Trophoblast cell (in vitro differentiated cells and primary cell): ENCODE data around the gene PORCN.

Experiments used
- DNase-seq, 2 donors: peaks; one replicate each; pipeline ENCODE4 v3.0.0-alpha.2; 2016
- H2AFZ ChIP-seq: 2 replicates; pipeline ENCODE4 v1.6.1; 2013; ENCODE audit warnings: low read length, moderate library complexity, mild to moderate bottlenecking; ENCODE audit not compliant: insufficient read depth, poor library complexity
- H2AK5ac ChIP-seq: 2 replicates; pipeline ENCODE4 v1.6.1; 2013; ENCODE audit warnings: mild to moderate bottlenecking, low read length
- H2BK120ac ChIP-seq: 2 replicates; pipeline ENCODE4 v1.6.1; 2013; ENCODE audit warnings: low read length, mild to moderate bottlenecking, moderate library complexity; ENCODE audit not compliant: insufficient read depth, poor library complexity
- H2BK12ac ChIP-seq: 2 replicates; pipeline ENCODE4 v1.6.1; 2013; ENCODE audit warnings: mild to moderate bottlenecking, low read length, moderate library complexity
- H2BK5ac ChIP-seq: 2 replicates; pipeline ENCODE4 v1.6.1; 2013; ENCODE audit warnings: low read length, low read depth, moderate library complexity, mild to moderate bottlenecking; ENCODE audit not compliant: poor library complexity
- H3K14ac ChIP-seq: 2 replicates; pipeline ENCODE4 v1.6.1; 2013; ENCODE audit warnings: mild to moderate bottlenecking, low read length
- H3K18ac ChIP-seq: 2 replicates; pipeline ENCODE4 v1.6.1; 2013; ENCODE audit warnings: mild to moderate bottlenecking, low read length
- H3K23ac ChIP-seq: 2 replicates; pipeline ENCODE4 v1.6.1; 2013; ENCODE audit warnings: low read length
- H3K27ac ChIP-seq: 2 replicates; pipeline ENCODE4 v1.5.1; 2013; ENCODE audit warnings: low read depth, mild to moderate bottlenecking, inconsistent platforms, low read length, moderate library complexity
- H3K27me3 ChIP-seq: 2 replicates; pipeline ENCODE4 v1.6.1; 2013; ENCODE audit warnings: inconsistent platforms, mild to moderate bottlenecking, low read length, moderate library complexity; ENCODE audit not compliant: insufficient read depth
- H3K36me3 ChIP-seq, 2 experiments: 1 replicate in 1 of 2; 2 replicates in 1 of 2; pipeline ENCODE4 v1.6.1; 2013; ENCODE audit warnings: low read length in 2 of 2, mild to moderate bottlenecking in 2 of 2, moderate library complexity in 1 of 2; ENCODE audit not compliant: insufficient read depth in 2 of 2, control insufficient read depth in 1 of 2
- H3K4ac ChIP-seq: 2 replicates; pipeline ENCODE4 v1.6.1; 2013; ENCODE audit warnings: low read depth, mild to moderate bottlenecking, low read length, moderate library complexity
- H3K4me1 ChIP-seq, 2 experiments: 1 replicate in 1 of 2; 2 replicates in 1 of 2; pipeline ENCODE4 v1.6.1; 2013; ENCODE audit warnings: low read length in 2 of 2, mild to moderate bottlenecking in 2 of 2, moderate library complexity in 1 of 2; ENCODE audit not compliant: insufficient read depth in 2 of 2, control insufficient read depth in 1 of 2
- H3K4me2 ChIP-seq: 2 replicates; pipeline ENCODE4 v1.6.1; 2013; ENCODE audit warnings: inconsistent platforms, mild to moderate bottlenecking, low read length, moderate library complexity
- H3K4me3 ChIP-seq: 2 replicates; pipeline ENCODE4 v1.5.1; 2013; ENCODE audit warnings: mild to moderate bottlenecking, low read depth, low read length, inconsistent platforms
- H3K79me1 ChIP-seq: one replicate; pipeline ENCODE4 v1.6.1; 2013; ENCODE audit warnings: low read length
- H3K79me2 ChIP-seq: 2 replicates; pipeline ENCODE4 v1.6.1; 2013; ENCODE audit warnings: low read length, mild to moderate bottlenecking; ENCODE audit not compliant: control insufficient read depth, insufficient read depth, poor library complexity
- H3K9ac ChIP-seq: 2 replicates; pipeline ENCODE4 v1.6.1; 2013; ENCODE audit warnings: mild to moderate bottlenecking, low read length
- H3K9me3 ChIP-seq: 2 replicates; pipeline ENCODE4 v1.6.1; 2013; ENCODE audit warnings: low read depth, mild to moderate bottlenecking, control low read depth, inconsistent platforms, low read length; ENCODE audit not compliant: insufficient read depth
- H4K12ac ChIP-seq: 2 replicates; pipeline ENCODE4 v1.6.1; 2013; ENCODE audit warnings: low read depth, mild to moderate bottlenecking, low read length, moderate library complexity
- H4K8ac ChIP-seq: 2 replicates; pipeline ENCODE4 v1.6.1; 2013; ENCODE audit warnings: low read depth, mild to moderate bottlenecking, low read length, moderate library complexity
- H4K91ac ChIP-seq: one replicate; pipeline ENCODE4 v1.6.1; 2013; ENCODE audit warnings: low read depth, mild to moderate bottlenecking, low read length, moderate library complexity
- WGBS: extraction: QIAGEN DNeasy Blood & Tissue Kit; methylation state at CpG from one replicate; pipeline ENCODE4 v1.1.7; 2013; ENCODE audit warnings: missing lambda C conversion rate; ENCODE audit not compliant: insufficient read length, insufficient coverage; ENCODE audit errors: extremely low coverage; 5-methylcytosine and 5-hydroxymethylcytosine counted together

The PORCN gene

DNA sequence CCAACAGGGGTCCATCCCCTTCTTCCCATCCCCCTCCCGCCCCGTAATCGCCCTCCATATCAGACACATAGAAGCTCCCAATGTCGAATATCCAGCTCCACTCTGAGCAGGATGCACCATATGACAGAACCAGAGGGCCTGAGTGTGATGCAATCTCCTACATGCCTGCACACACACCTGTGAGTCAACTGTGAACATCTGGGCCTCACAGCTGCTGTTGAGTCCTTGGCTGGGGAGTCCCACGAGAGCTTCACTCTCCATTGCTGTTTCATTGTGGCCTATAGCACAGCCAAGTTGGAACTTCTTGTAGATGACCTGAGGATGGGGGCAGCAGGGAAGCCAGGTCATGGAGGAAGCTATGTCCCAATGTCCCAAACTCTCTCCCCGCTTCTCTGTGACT, 47.0 kb upstream of the PORCN start:
- H3K9ac ChIP-seq, result no peak overlapping the region
- H2BK120ac ChIP-seq, result no peak overlapping the region
- no peak overlapping the region for H3K4me2 ChIP-seq
- no peak overlapping the region for H3K27ac ChIP-seq
- H4K8ac ChIP-seq, result no peak overlapping the region
- no peaks in the 10 kb centered on the region for H3K79me2 ChIP-seq
- no peak overlapping the region for H2BK5ac ChIP-seq
- no peak overlapping the region for H2AK5ac ChIP-seq
- H2BK12ac ChIP-seq, result no peak overlapping the region
- H3K4me1 ChIP-seq, result peaks cover 0 to 9% of the 10 kb centered on the region in 2 experiments
- peaks cover 3% of the 10 kb centered on the region for H3K79me1 ChIP-seq
- H3K18ac ChIP-seq, result no peak overlapping the region
- no peak overlapping the region for H3K4me3 ChIP-seq
- no peak overlapping the region for H4K91ac ChIP-seq
- no peak overlapping the region for H3K4ac ChIP-seq
- no peaks in the 10 kb centered on the region for H3K27me3 ChIP-seq
- no peak overlapping the region for H4K12ac ChIP-seq
- H2AFZ ChIP-seq, result no peak overlapping the region
- DNase-seq, result peak; percentile 49 to 68
- WGBS, result no CpG with 5 or more reads among the region's 6 CpGs
- H3K23ac ChIP-seq, result no peak overlapping the region
- no peaks in the 10 kb centered on the region for H3K36me3 ChIP-seq
- H3K9me3 ChIP-seq, result no peaks in the 10 kb centered on the region
- H3K14ac ChIP-seq, result no peak overlapping the region

GRCh38 chrX:48465336-48465933, 43.4 kb upstream of the PORCN start:
- H3K4me1 ChIP-seq, result peaks cover 3 to 16% of the 10 kb centered on the region in 2 experiments
- no peak overlapping the region for H3K4me3 ChIP-seq
- WGBS, result no CpG with 5 or more reads among the region's 10 CpGs
- no peak overlapping the region for H4K8ac ChIP-seq
- no peak overlapping the region for H4K12ac ChIP-seq
- no peak overlapping the region for H3K9ac ChIP-seq
- no peaks in the 10 kb centered on the region for H3K9me3 ChIP-seq
- H3K36me3 ChIP-seq, result no peaks in the 10 kb centered on the region
- H3K4ac ChIP-seq, result no peak overlapping the region
- no peak overlapping the region for H3K14ac ChIP-seq
- no peak overlapping the region for H3K23ac ChIP-seq
- no peak overlapping the region for H2BK12ac ChIP-seq
- H2AFZ ChIP-seq, result no peak overlapping the region
- no peaks in the 10 kb centered on the region for H3K79me2 ChIP-seq
- peaks cover 3% of the 10 kb centered on the region for H3K79me1 ChIP-seq
- peak; percentile 38 to 43 for DNase-seq
- H2AK5ac ChIP-seq, result no peak overlapping the region
- no peak overlapping the region for H3K18ac ChIP-seq
- no peak overlapping the region for H4K91ac ChIP-seq
- no peak overlapping the region for H3K27ac ChIP-seq
- H3K27me3 ChIP-seq, result no peaks in the 10 kb centered on the region
- no peak overlapping the region for H2BK120ac ChIP-seq
- no peak overlapping the region for H3K4me2 ChIP-seq
- no peak overlapping the region for H2BK5ac ChIP-seq

- Histone ChIP-seq H3K18ac (no peak overlapping the region), H3K14ac (no peak overlapping the region), H3K27ac (no peak overlapping the region), H2BK120ac (no peak overlapping the region), H3K79me1 (peaks cover 3% of the 10 kb centered on the region), H4K8ac (no peak overlapping the region), H3K4ac (no peak overlapping the region), H3K79me2 (no peaks in the 10 kb centered on the region), H3K4me3 (no peak overlapping the region), H2AK5ac (no peak overlapping the region), H3K36me3 (no peaks in the 10 kb centered on the region), H4K12ac (no peak overlapping the region), H2AFZ (no peak overlapping the region), H2BK12ac (no peak overlapping the region), H3K23ac (no peak overlapping the region), H3K27me3 (no peaks in the 10 kb centered on the region), H3K4me1 (peaks cover 8 to 23% of the 10 kb centered on the region in 2 experiments), H3K4me2 (no peak overlapping the region), H3K9ac (no peak overlapping the region), H2BK5ac (no peak overlapping the region), H3K9me3 (no peaks in the 10 kb centered on the region), H4K91ac (no peak overlapping the region)
- no CpG with 5 or more reads among the region's 10 CpGs for WGBS
- DNase-seq, result no peak
These were observed 42.1 kb upstream of the PORCN start for GRCh38 chrX:48466696-48467095.

DNA sequence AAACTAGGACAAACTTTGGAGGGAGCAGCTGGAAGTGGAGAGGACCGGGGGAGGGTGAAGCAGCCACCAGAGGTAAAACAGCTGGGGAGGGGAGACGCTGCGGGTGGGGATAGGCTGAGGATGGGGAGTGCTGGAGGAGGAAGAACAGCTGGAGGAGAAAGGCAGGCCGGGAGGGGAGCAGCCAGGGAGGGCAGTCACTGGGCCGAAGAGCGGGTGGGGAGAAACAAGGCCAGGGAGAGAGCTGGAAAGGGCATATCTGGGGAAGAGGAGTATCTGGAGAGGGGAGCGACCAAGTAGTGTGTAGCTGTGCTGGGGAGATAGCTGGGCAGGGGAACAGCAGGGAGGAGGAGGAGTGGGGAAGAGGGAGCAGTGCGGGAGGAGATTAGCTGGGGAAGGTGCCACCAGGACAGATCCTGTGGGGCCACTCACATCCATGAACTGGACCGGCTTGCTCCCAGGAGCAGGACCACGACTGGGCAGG, 41.5 kb upstream of the PORCN start:
- Histone ChIP-seq H3K4me2 (no peak overlapping the region), H3K79me2 (no peaks in the 10 kb centered on the region), H3K79me1 (peaks cover 3% of the 10 kb centered on the region), H4K8ac (no peak overlapping the region), H3K27me3 (no peaks in the 10 kb centered on the region), H2BK12ac (no peak overlapping the region), H2BK5ac (no peak overlapping the region), H2AK5ac (no peak overlapping the region), H2BK120ac (no peak overlapping the region), H3K4me1 (peaks cover 8 to 26% of the 10 kb centered on the region in 2 experiments), H3K27ac (no peak overlapping the region), H3K14ac (no peak overlapping the region), H3K4ac (peak overlapping the region; percentile 20), H3K36me3 (no peaks in the 10 kb centered on the region), H3K18ac (no peak overlapping the region), H3K9ac (no peak overlapping the region), H4K91ac (no peak overlapping the region), H4K12ac (no peak overlapping the region), H3K9me3 (no peaks in the 10 kb centered on the region), H3K23ac (no peak overlapping the region), H3K4me3 (no peak overlapping the region), H2AFZ (no peak overlapping the region)
- WGBS, result no CpG with 5 or more reads among the region's 10 CpGs
- no peak for DNase-seq
